Measurements from ENCODE around the gene MEIG1. TPM values are rescaled to one million over a fixed set of nuclear protein-coding genes. Genes with fewer than 3 reads are reported as not detected.
"Not testable (repeated sequence)": the region's sequence is repeated elsewhere in the genome, so short reads cannot be mapped to it uniquely, and the experiment has no call there.

Gene MEIG1
- total RNA-seq, 4 donors from 2014 or later, result not detected

DNA sequence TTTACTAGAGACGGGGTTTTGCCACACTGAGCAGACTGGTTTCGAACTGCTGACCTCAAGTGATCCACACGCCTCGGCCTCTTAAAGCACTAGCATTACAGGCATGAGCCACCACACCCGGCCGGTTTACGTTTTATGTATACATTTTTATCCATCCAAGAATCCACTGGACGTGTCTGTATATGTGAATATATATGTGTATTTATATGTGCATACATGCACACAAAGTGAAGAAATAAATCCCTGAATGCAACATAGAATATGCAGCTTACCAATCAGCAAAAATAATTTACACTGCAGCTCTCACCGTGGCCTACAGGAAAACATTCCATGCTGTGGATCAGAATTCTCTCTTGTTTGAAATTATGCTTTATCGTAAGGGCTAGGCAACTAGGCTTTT lies 28.6 kb upstream of the MEIG1 start:
- WGBS, 2 donors (ENCODE audit: low coverage in 1 of 2), result 92 to 94% methylated on average over 10 of the region's 10 CpGs
- no peak overlapping the region for H3K4me3 ChIP-seq
- H3K36me3 ChIP-seq, result peaks cover 0 to 100% of the 10 kb centered on the region in 2 donors
- ATAC-seq, result no peak
- TF ChIP-seq POLR2AphosphoS5 (IDR thresholded peaks at IDR 0.05), result no peak
- H3K27me3 ChIP-seq, result no peaks in the 10 kb centered on the region
- H3K27ac ChIP-seq, result no peak overlapping the region
- no peaks in the 10 kb centered on the region for H3K4me1 ChIP-seq
- H3K9me3 ChIP-seq, result no peaks in the 10 kb centered on the region

- no peak overlapping the region for H3K4me3 ChIP-seq
- H3K4me1 ChIP-seq, result no peaks in the 10 kb centered on the region
- H3K9me3 ChIP-seq, result no peaks in the 10 kb centered on the region
- TF ChIP-seq, protein P1, sequence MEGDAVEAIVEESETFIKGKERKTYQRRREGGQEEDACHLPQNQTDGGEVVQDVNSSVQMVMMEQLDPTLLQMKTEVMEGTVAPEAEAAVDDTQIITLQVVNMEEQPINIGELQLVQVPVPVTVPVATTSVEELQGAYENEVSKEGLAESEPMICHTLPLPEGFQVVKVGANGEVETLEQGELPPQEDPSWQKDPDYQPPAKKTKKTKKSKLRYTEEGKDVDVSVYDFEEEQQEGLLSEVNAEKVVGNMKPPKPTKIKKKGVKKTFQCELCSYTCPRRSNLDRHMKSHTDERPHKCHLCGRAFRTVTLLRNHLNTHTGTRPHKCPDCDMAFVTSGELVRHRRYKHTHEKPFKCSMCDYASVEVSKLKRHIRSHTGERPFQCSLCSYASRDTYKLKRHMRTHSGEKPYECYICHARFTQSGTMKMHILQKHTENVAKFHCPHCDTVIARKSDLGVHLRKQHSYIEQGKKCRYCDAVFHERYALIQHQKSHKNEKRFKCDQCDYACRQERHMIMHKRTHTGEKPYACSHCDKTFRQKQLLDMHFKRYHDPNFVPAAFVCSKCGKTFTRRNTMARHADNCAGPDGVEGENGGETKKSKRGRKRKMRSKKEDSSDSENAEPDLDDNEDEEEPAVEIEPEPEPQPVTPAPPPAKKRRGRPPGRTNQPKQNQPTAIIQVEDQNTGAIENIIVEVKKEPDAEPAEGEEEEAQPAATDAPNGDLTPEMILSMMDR (IDR thresholded peaks at IDR 0.05), result no peak
- no peak for TF ChIP-seq POLR2AphosphoS5 (IDR thresholded peaks at IDR 0.05)
- no peak for TF ChIP-seq EP300 (IDR thresholded peaks at IDR 0.05)
- no peak for TF ChIP-seq POLR2A (IDR thresholded peaks at IDR 0.05)
- no peak overlapping the region for H3K27ac ChIP-seq
- H3K36me3 ChIP-seq, result peaks cover 0 to 77% of the 10 kb centered on the region in 2 donors
- WGBS, 2 donors (ENCODE audit: low coverage in 1 of 2), result 67% methylated on average over 1 of the region's 2 CpGs; no CpG with 5 or more reads in 1 of the 2 donors
- no peaks in the 10 kb centered on the region for H3K27me3 ChIP-seq
- no peak for ATAC-seq
Measured at GRCh38 chr10:14936584-14936983, 22.6 kb upstream of the MEIG1 start.

DNA sequence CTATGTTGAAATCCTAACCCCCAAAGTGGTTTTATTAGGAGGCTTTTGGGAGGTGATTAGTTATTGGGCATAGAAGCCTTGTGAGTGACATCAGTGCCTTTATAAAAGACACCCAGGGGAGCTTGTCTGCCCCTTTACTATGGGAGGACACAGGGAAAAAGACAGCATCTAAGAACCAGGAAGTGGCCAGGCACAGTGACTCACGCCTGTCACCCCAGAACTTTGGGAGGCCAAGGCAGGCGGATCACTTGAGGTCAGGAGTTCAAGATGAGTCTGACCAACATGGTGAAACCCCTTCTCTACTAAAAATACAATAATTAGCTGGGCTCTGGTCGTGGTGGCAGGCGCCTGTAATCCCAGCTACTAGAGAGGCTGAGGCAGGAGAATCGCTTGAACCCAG lies 20.2 kb upstream of the MEIG1 start:
- H3K9me3 ChIP-seq, result not testable (repeated sequence)

DNA sequence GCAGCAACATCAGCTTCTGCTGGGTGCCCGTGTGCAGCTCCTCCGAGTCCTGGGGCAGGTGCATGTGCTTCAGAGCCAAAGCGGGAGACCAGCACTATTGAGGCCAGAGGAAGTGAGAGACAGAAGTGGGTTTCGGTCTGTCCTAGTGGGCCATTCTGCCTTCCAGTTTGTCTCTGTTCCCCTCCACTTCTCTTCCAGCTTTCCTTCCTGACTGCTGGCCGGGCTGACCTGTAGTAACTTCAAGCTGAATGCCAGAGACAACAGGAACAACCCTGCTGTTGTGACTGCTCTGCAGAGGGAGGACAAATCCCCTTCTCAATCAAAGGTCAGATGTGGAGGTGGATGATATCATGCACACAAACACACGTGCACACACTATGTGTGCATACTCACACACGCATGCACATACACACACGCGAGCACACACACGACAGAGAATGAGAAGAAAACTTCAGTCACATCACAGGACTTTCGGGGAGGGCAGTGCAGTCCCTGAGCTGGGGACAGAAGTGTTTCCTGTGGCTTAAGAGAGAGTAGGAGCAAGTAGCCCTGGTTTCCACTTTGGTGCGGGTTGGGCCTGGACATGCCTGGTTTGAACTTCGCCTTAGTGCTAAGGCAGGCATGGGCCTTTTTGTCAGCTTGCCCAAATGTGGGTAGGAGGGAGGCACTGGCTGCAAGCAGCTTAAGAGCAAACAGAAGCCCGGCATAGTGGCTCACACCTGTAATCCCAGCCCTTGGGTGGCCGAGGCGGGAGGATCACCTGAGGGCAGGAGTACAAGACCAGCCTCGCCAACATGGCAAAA lies 16.8 kb upstream of the MEIG1 start:
- 93 to 100% methylated on average over 1 to 7 of the region's 17 CpGs for WGBS, 2 donors (ENCODE audit: low coverage in 1 of 2)

More for the DNA sequence above, 20.2 kb upstream of the MEIG1 start:
- not testable (repeated sequence) for ATAC-seq, H3K4me1 ChIP-seq, H3K27ac ChIP-seq, H3K4me3 ChIP-seq, H3K27me3 ChIP-seq
- H3K36me3 ChIP-seq, result peaks cover 0 to 76% of the 10 kb centered on the region in 2 donors
- no CpG with 5 or more reads among the region's 5 CpGs for WGBS, 2 donors (ENCODE audit: low coverage in 1 of 2)

GRCh38 chr10:14942950-14943338 lies 16.2 kb upstream of the MEIG1 start:
- not testable (repeated sequence) for ATAC-seq, H3K9me3 ChIP-seq, H3K4me1 ChIP-seq, H3K27me3 ChIP-seq, H3K27ac ChIP-seq, H3K4me3 ChIP-seq
- H3K36me3 ChIP-seq, result peaks cover 0 to 83% of the 10 kb centered on the region in 2 donors
- 88 to 95% methylated on average over 3 to 4 of the region's 7 CpGs for WGBS, 2 donors (ENCODE audit: low coverage in 1 of 2)

More for the DNA sequence above, 16.8 kb upstream of the MEIG1 start:
- H3K9me3 ChIP-seq, H3K27me3 ChIP-seq, H3K27ac ChIP-seq, H3K4me1 ChIP-seq, H3K4me3 ChIP-seq, ATAC-seq: not testable (repeated sequence)
- H3K36me3 ChIP-seq, result peaks cover 0 to 81% of the 10 kb centered on the region in 2 donors

DNA sequence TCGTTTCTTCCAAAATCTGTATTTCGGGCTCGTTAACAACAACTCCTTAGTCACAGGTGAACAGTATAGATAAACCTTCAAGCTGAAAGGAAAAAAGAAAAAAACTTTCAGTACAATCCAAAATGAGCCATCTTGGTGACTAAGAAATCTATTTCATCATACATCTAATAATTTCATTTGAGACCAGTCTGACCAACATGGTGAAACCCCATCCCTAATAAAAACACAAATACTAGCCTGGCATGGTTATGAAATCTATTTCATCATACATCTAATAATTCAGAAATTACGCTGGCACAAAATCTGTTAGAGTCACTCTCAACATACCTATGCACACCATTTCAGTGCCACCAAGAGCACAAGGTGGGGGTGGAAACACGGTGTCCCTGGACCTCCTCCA lies 14.1 kb upstream of the MEIG1 start:
- no peak for ATAC-seq
- Histone ChIP-seq H3K4me3 (no peak overlapping the region), H3K9me3 (no peaks in the 10 kb centered on the region), H3K27me3 (no peaks in the 10 kb centered on the region), H3K4me1 (no peaks in the 10 kb centered on the region), H3K36me3 (peaks cover 0 to 82% of the 10 kb centered on the region in 2 donors), H3K27ac (no peak overlapping the region)
- TF ChIP-seq POLR2A (IDR thresholded peaks at IDR 0.05), result no peak
- TF ChIP-seq POLR2AphosphoS5 (IDR thresholded peaks at IDR 0.05), result no peak
- TF ChIP-seq, protein P1 (IDR thresholded peaks at IDR 0.05), result no peak
- TF ChIP-seq EP300 (IDR thresholded peaks at IDR 0.05), result no peak
- WGBS, 2 donors (ENCODE audit: low coverage in 1 of 2), result 96 to 100% methylated on average over 4 to 5 of the region's 5 CpGs

GRCh38 chr10:14947268-14947667 lies 11.9 kb upstream of the MEIG1 start:
- Histone ChIP-seq H3K9me3 (no peaks in the 10 kb centered on the region), H3K27ac (no peak overlapping the region), H3K36me3 (peaks cover 0 to 64% of the 10 kb centered on the region in 2 donors), H3K4me1 (peaks cover 0 to 14% (median 0%) of the 10 kb centered on the region in 3 donors), H3K27me3 (no peaks in the 10 kb centered on the region), H3K4me3 (no peak overlapping the region)
- WGBS, 2 donors (ENCODE audit: low coverage in 1 of 2), result 100% methylated on average over 1 of the region's 1 CpG; no CpG with 5 or more reads in 1 of the 2 donors
- no peak for TF ChIP-seq EP300 (IDR thresholded peaks at IDR 0.05)
- TF ChIP-seq, protein P1 (IDR thresholded peaks at IDR 0.05), result no peak
- no peak for TF ChIP-seq POLR2AphosphoS5 (IDR thresholded peaks at IDR 0.05)
- TF ChIP-seq POLR2A (IDR thresholded peaks at IDR 0.05), result no peak
- ATAC-seq, result no peak
